ENCODE measurements around the gene GSTA5. TPM values are rescaled to one million over a fixed set of nuclear protein-coding genes. Genes with fewer than 3 reads are reported as not detected.

The GSTA5 gene
- not detected in 2 replicates for total RNA-seq (2014; rRNA removed; shearing (Covaris generic); ENCODE audit: low replicate concordance)

GRCh38 chr6:52840763-52841585 is at the start of gene GSTA5:
Gene GSTA5, minus strand, starts transcription at chr6:52840813.
- Histone ChIP-seq H3K4me1 (ENCODE audit: low read length) (no peaks in the 10 kb centered on the region), H3K9me2 (replicated peaks; ENCODE audit: insufficient read depth, low read length) (no peaks in the 10 kb centered on the region; the same call in 1 of the 2 replicates), H3K9ac (ENCODE audit: low read length) (no peak within 1 kb of the TSS), H3K27me3 (ENCODE audit: low read length) (0 out of 2 replicates have a peak, but pooled peaks cover 2% of the 10 kb centered on the region), H3K36me3 (ENCODE audit: insufficient read depth, low read length) (no peaks in the 10 kb centered on the region), H2AFZ (ENCODE audit: low read length) (no peak within 1 kb of the TSS), H3K4me2 (ENCODE audit: low read depth, low read length, poor library complexity, severe bottlenecking) (no peak within 1 kb of the TSS), H3K9me3 (ENCODE audit: low read length) (no peaks in the 10 kb centered on the region), H3K27ac (ENCODE audit: low read length) (no peak within 1 kb of the TSS), H3K79me2 (ENCODE audit: low read length) (no peaks in the 10 kb centered on the region), H3K4me3 (ENCODE audit: low read length) (no peak within 1 kb of the TSS), H4K20me1 (ENCODE audit: insufficient read depth, low read depth, low read length) (no peaks in the 10 kb centered on the region)
- peak; percentile 36 for DNase-seq

- no peak overlapping the region for H3K4me2 ChIP-seq (ENCODE audit: low read depth, low read length, poor library complexity, severe bottlenecking)
- no peaks in the 10 kb centered on the region for H3K9me3 ChIP-seq (ENCODE audit: low read length)
- no peak overlapping the region for H3K4me3 ChIP-seq (ENCODE audit: low read length)
- no peak overlapping the region for H3K27ac ChIP-seq (ENCODE audit: low read length)
- no peak overlapping the region for H3K9ac ChIP-seq (ENCODE audit: low read length)
- no peaks in the 10 kb centered on the region for H3K4me1 ChIP-seq (ENCODE audit: low read length)
- DNase-seq: no peak
- H3K79me2 ChIP-seq (ENCODE audit: low read length): no peaks in the 10 kb centered on the region
- no peak overlapping the region for H2AFZ ChIP-seq (ENCODE audit: low read length)
- no peaks in the 10 kb centered on the region for H3K27me3 ChIP-seq (ENCODE audit: low read length)
- H3K9me2 ChIP-seq (replicated peaks; ENCODE audit: insufficient read depth, low read length): no peaks in the 10 kb centered on the region
- no peaks in the 10 kb centered on the region for H4K20me1 ChIP-seq (ENCODE audit: insufficient read depth, low read depth, low read length)
- no peaks in the 10 kb centered on the region for H3K36me3 ChIP-seq (ENCODE audit: insufficient read depth, low read length)
Measured at GRCh38 chr6:52890018-52890417, 49.4 kb upstream of the GSTA5 start.

- H3K9me3 ChIP-seq (ENCODE audit: low read length): no peaks in the 10 kb centered on the region
- H4K20me1 ChIP-seq (ENCODE audit: insufficient read depth, low read depth, low read length): no peaks in the 10 kb centered on the region
- H2AFZ ChIP-seq (ENCODE audit: low read length): no peak overlapping the region
- H3K4me3 ChIP-seq (ENCODE audit: low read length): no peak overlapping the region
- no peaks in the 10 kb centered on the region for H3K4me1 ChIP-seq (ENCODE audit: low read length)
- no peaks in the 10 kb centered on the region for H3K79me2 ChIP-seq (ENCODE audit: low read length)
- DNase-seq: no peak
- no peak overlapping the region for H3K9ac ChIP-seq (ENCODE audit: low read length)
- H3K36me3 ChIP-seq (ENCODE audit: insufficient read depth, low read length): no peaks in the 10 kb centered on the region
- H3K9me2 ChIP-seq (replicated peaks; ENCODE audit: insufficient read depth, low read length): no peaks in the 10 kb centered on the region
- no peak overlapping the region for H3K4me2 ChIP-seq (ENCODE audit: low read depth, low read length, poor library complexity, severe bottlenecking)
- no peaks in the 10 kb centered on the region for H3K27me3 ChIP-seq (ENCODE audit: low read length)
- H3K27ac ChIP-seq (ENCODE audit: low read length): no peak overlapping the region
Measured at GRCh38 chr6:52887910-52888524, 47.4 kb upstream of the GSTA5 start.

GRCh38 chr6:52881996-52882841 is 41.6 kb upstream of the GSTA5 start:
- Histone ChIP-seq H3K9ac (ENCODE audit: low read length) (peak overlapping the region; percentile 43; the same call in 1 of the 2 replicates), H3K9me3 (ENCODE audit: low read length) (no peaks in the 10 kb centered on the region), H3K9me2 (replicated peaks; ENCODE audit: insufficient read depth, low read length) (no peaks in the 10 kb centered on the region), H2AFZ (ENCODE audit: low read length) (peak overlapping the region; percentile 92; the same call in 1 of the 2 replicates), H3K4me1 (ENCODE audit: low read length) (peaks cover 3% of the 10 kb centered on the region), H3K79me2 (ENCODE audit: low read length) (no peaks in the 10 kb centered on the region), H3K4me2 (ENCODE audit: low read depth, low read length, poor library complexity, severe bottlenecking) (peak overlapping the region; percentile 50), H4K20me1 (ENCODE audit: insufficient read depth, low read depth, low read length) (no peaks in the 10 kb centered on the region), H3K27ac (ENCODE audit: low read length) (no peak overlapping the region), H3K36me3 (ENCODE audit: insufficient read depth, low read length) (no peaks in the 10 kb centered on the region), H3K4me3 (ENCODE audit: low read length) (peak overlapping the region; percentile 30; the same call in 1 of the 2 replicates), H3K27me3 (ENCODE audit: low read length) (no peaks in the 10 kb centered on the region)
- peak; percentile 82 for DNase-seq

- Histone ChIP-seq H3K9me3 (ENCODE audit: low read length) (no peaks in the 10 kb centered on the region), H4K20me1 (ENCODE audit: insufficient read depth, low read depth, low read length) (no peaks in the 10 kb centered on the region), H3K79me2 (ENCODE audit: low read length) (no peaks in the 10 kb centered on the region), H3K9ac (ENCODE audit: low read length) (no peak overlapping the region), H3K4me2 (ENCODE audit: low read depth, low read length, poor library complexity, severe bottlenecking) (no peak overlapping the region), H3K27ac (ENCODE audit: low read length) (no peak overlapping the region), H3K9me2 (replicated peaks; ENCODE audit: insufficient read depth, low read length) (no peaks in the 10 kb centered on the region), H2AFZ (ENCODE audit: low read length) (no peak overlapping the region), H3K4me1 (ENCODE audit: low read length) (peaks cover 3% of the 10 kb centered on the region), H3K36me3 (ENCODE audit: insufficient read depth, low read length) (no peaks in the 10 kb centered on the region), H3K27me3 (ENCODE audit: low read length) (no peaks in the 10 kb centered on the region), H3K4me3 (ENCODE audit: low read length) (no peak overlapping the region)
- DNase-seq: no peak
Measured at GRCh38 chr6:52881662-52881995, 41.0 kb upstream of the GSTA5 start.

- H3K27ac ChIP-seq (ENCODE audit: low read length): no peak overlapping the region
- no peak overlapping the region for H2AFZ ChIP-seq (ENCODE audit: low read length)
- H3K4me3 ChIP-seq (ENCODE audit: low read length): no peak overlapping the region
- H3K4me2 ChIP-seq (ENCODE audit: low read depth, low read length, poor library complexity, severe bottlenecking): no peak overlapping the region
- no peaks in the 10 kb centered on the region for H3K9me2 ChIP-seq (replicated peaks; ENCODE audit: insufficient read depth, low read length)
- H3K4me1 ChIP-seq (ENCODE audit: low read length): peaks cover 3% of the 10 kb centered on the region
- no peak overlapping the region for H3K9ac ChIP-seq (ENCODE audit: low read length)
- H4K20me1 ChIP-seq (ENCODE audit: insufficient read depth, low read depth, low read length): no peaks in the 10 kb centered on the region
- DNase-seq: peak; percentile 2
- no peaks in the 10 kb centered on the region for H3K79me2 ChIP-seq (ENCODE audit: low read length)
- no peaks in the 10 kb centered on the region for H3K36me3 ChIP-seq (ENCODE audit: insufficient read depth, low read length)
- H3K27me3 ChIP-seq (ENCODE audit: low read length): no peaks in the 10 kb centered on the region
- H3K9me3 ChIP-seq (ENCODE audit: low read length): no peaks in the 10 kb centered on the region
Measured at GRCh38 chr6:52877786-52878185, 37.2 kb upstream of the GSTA5 start.

GRCh38 chr6:52877168-52877567 is 36.6 kb upstream of the GSTA5 start:
- DNase-seq: no peak

More at GRCh38 chr6:52877168-52877567, 36.6 kb upstream of the GSTA5 start:
- Histone ChIP-seq H4K20me1 (ENCODE audit: insufficient read depth, low read depth, low read length) (no peaks in the 10 kb centered on the region), H2AFZ (ENCODE audit: low read length) (no peak overlapping the region), H3K27me3 (ENCODE audit: low read length) (no peaks in the 10 kb centered on the region), H3K4me3 (ENCODE audit: low read length) (no peak overlapping the region), H3K4me1 (ENCODE audit: low read length) (peaks cover 2% of the 10 kb centered on the region), H3K79me2 (ENCODE audit: low read length) (no peaks in the 10 kb centered on the region), H3K27ac (ENCODE audit: low read length) (no peak overlapping the region), H3K9me3 (ENCODE audit: low read length) (no peaks in the 10 kb centered on the region), H3K4me2 (ENCODE audit: low read depth, low read length, poor library complexity, severe bottlenecking) (no peak overlapping the region), H3K9ac (ENCODE audit: low read length) (no peak overlapping the region), H3K9me2 (replicated peaks; ENCODE audit: insufficient read depth, low read length) (no peaks in the 10 kb centered on the region), H3K36me3 (ENCODE audit: insufficient read depth, low read length) (no peaks in the 10 kb centered on the region)
